Activated CD4-positive, alpha-beta T cell treated with anti-CD3 and anti-CD28 coated beads for 1 hour (primary cell): ENCODE results near the gene CFB.
A peak's percentile ranks its signal among the peaks of the same experiment; 100 is the strongest.
"Not testable (repeated sequence)": the region's sequence is repeated elsewhere in the genome, so short reads cannot be mapped to it uniquely, and the experiment has no call there.

Experiments used
- DNase-seq: peaks from one replicate; pipeline ENCODE4 v3.0.0-alpha.2; 2020

CFB gene

DNA sequence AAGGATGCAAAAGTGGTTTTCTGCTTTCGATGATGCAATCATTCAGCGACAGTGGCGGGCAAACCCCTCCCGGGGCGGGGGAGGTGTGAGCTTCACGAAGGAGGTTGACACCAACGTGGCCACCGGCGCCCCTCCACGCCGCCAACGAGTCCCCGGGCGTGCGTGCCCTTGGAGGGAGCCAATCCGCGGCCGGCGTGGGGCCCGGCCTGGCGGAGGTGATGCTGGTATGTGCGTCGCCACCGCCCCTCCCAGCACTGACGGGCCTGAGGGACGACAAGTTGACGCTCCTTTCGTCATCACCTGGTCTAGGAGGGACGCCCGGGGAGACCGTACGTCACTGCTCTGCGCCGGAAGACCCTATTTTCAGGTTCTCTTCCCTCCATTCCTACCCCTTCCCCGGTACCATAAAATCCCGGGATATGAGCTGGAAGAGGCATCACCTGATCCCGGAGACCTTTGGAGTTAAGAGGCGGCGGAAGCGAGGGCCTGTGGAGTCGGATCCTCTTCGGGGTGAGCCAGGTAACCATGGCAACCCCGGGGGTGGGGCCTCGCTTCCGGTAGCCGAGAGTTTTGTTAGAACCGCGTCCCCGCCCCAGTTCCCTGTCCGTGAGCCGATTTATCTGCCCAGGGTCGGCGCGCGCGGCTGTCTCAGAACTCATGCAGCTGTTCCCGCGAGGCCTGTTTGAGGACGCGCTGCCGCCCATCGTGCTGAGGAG is 26.3 kb downstream of the CFB start, which contains the start of gene DXO:
TSS of gene DXO (minus strand) at position 146 of the 716 bp plus-strand sequence. CDS start 463 bp downstream, outside the sequence.
- peak; percentile 94 for DNase-seq

DNA sequence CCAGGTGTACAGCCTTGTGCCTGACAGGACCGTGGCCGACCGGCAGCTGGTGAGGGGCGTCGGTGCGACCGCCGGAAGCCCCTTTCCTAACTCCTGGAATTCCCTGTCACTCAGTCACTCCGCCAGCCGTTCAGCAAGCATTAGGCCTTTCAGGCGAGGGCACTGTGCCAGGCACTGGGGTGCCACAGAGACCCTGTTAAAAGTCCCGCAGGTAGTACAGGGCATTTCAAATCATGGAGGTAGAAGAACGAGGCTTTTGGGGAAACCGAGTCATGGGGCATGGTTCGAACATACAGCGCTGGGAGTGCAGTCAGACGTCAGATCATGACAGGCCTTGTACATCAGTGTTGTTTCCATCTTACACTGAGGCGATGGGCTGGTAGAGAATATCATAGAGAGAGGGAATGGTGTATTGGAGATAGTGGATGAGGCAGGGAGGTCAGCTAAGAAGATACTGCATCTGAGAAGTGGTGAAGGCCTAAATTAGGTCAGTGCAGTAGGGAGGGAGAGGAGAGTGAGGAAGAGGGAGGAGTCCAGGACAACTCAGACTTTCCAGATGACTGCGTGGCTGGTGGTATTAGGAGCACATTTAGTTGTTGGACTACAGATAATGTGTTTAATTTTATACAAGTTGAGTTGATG is 26.9 kb downstream of the CFB start:
- DNase-seq, result no peak

DNA sequence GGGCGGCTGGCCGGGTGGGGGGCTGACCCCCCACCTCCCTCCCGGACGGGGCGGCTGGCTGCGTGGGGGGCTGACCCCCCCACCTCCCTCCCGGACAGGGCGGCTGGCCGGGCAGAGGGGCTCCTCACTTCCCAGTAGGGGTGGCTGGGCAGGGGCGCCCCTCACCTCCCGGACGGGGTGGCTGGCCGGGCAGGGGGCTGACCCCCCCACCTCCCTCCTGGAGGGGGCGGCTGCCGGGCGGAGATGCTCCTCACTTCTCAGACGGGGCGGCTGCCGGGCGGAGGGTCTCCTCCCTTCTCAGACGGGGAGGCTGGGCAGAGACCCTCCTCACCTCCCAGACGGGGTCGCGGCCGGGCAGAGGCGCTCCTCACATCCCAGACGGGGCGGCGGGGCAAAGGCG is 30.2 kb downstream of the CFB start:
- DNase-seq, result not testable (repeated sequence)

DNA sequence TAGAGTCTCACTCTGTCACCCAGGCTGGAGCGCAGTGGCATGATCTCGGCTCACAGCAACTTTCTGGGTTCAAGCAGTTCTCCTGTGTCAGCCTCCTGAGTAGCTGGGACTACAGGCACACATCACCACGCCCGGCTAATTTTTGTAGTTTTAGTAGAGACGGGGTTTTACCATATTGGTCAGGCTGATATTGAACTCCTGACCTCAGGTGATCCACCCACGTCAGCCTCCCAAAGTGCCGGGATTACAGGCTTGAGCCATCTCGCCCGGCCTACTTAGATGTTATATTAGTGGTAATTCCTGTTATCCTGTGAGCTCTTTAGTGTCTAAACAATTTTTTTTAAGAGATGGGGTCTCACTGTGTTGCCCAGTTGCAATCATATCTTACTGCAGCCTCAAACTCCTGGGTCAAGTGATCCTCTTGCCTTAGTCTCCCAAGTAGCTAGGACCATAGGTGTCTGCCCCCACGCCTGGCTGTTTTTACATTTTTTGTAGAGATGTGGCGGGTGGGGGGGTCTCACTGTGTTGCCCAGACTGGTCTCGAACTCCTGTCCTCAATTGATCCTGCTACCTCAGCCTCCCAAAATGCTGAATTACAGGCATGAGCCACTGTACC is 32.0 kb downstream of the CFB start:
- DNase-seq, result no peak

DNA sequence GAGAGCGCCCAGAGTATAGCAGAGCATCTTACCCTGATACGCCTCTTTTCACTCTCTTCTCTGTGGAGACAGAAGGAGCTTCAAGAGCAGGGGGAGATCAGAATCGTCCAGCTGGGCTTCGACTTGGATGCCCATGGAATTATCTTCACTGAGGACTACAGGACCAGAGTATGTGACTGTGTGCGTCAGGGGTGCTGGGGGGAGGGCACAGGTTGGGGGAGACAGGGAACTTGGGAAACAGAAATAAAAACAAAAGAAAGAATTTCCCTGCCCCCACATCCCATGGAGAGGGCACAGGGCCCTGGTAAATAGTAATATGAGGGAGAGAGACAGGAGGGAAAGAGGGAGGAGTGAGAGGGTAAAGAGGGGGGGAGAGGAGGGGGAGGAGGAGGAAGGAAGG is 32.9 kb downstream of the CFB start:
- DNase-seq, result no peak

DNA sequence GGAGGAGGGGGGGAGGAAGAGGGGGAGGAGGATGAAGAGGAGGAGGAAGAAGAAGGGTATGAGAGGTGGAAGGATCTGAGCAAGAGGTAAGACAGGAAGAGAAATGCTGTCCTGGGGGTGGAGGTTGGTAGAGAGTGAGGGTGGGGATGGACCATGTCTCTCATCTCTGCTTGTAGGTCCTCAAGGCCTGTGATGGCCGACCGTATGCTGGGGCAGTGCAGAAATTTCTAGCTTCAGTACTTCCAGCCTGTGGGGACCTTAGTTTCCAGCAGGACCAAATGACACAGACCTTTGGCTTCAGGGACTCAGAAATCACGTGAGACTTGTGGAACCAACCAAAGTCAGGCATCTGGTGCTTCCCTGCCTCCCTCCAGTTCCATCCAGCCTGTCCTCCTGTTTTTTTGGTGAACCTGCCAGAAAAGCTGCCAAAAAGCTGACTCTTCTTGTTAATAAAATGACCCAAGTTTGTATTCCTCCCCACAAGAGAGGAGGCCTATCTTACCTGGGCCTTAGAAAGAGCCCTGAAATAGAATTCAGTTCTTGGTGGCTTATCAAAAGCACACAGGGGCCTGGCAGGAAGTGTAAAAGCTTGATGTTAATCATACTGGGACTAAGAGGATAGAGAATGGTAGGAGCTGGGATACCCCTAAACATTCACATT is 33.5 kb downstream of the CFB start:
- no peak for DNase-seq

DNA sequence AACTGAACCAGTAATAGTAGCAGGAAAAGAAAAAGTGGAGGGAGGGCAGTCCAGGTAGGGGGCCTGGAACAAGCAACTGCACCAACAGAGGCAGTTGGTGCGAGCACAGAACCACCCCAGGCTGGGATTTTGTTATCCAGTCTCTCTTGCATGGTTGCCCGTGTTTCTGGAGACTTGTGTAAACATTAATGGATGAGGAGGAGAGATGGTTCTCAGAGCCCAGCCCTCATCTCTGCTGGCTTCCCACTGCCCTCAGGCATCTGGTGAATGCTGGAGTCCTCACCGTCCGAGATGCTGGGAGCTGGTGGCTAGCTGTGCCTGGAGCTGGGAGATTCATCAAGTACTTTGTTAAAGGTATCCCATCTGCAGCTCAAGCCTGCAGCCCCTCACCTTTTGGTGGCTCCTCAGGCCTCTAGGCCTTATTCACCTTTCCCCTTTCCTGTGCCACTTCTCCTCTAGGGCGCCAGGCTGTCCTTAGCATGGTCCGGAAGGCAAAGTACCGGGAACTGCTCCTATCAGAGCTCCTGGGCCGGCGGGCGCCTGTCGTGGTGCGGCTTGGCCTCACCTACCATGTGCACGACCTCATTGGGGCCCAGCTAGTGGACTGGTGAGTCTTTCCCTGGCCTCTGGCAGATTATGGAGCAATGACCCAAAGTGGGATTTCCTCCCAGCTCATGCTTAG is 34.4 kb downstream of the CFB start:
- DNase-seq, result not testable (repeated sequence)

DNA sequence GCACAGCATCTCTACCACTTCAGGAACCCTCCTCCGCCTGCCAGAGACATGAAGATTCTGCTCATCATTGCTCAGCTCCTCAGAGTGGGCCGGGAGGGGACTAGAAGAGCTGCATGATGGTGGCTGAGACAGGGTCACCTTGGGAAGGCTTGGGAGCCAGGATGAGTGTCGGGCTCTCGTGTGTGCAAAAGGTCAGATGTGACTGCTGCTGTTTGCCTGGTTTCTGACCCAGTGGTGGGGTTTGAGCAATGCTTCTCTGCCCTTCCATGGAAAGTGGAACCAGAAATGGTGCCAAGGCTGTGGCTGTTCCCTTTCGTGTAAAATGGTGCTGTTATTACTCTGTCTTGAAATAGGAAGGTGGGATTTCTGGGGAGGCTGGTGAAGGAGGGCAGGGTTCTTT is 35.1 kb downstream of the CFB start:
- not testable (repeated sequence) for DNase-seq

DNA sequence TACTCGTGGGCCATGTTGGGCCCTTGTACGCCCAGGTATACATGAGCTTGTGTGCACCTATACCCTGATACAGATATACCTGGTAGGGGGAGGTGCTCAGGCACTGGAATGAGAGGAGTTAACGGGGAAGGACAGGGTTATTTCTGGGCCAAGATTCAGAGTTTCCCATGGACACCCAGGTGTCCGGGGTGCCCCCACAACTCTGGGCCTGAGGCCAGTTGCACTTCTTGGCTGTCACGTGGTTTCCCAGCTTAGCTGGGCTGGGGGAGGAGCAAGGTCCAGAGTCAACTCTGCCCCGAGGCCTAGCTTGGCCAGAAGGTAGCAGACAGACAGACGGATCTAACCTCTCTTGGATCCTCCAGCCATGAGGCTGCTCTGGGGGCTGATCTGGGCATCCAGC is 35.8 kb downstream of the CFB start, which contains the start of gene C4A:
TSS of gene C4A (plus strand) at position 314 of the 400 bp plus-strand sequence. CDS start at position 365, 51 bp downstream.
- DNase-seq, result not testable (repeated sequence)

DNA sequence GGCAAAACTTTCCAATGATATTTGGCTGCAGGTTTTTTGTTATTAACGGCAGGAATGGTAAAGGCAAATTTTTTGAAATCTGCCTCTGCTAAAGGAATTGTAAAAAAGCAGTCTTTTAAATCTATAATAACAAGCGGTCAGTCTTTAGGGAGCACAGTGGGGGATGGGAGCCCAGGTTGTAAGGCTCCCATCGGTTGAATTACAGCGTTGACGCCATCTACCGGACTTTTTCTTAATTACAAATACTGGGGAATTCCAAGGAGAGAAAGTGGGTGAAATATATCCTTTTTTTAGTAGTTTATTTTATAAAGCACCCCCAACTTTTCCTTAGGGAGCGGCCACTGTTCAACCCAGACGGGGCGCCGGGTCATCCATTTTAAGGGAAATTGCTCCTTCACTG is 43.5 kb downstream of the CFB start:
- not testable (repeated sequence) for DNase-seq

DNA sequence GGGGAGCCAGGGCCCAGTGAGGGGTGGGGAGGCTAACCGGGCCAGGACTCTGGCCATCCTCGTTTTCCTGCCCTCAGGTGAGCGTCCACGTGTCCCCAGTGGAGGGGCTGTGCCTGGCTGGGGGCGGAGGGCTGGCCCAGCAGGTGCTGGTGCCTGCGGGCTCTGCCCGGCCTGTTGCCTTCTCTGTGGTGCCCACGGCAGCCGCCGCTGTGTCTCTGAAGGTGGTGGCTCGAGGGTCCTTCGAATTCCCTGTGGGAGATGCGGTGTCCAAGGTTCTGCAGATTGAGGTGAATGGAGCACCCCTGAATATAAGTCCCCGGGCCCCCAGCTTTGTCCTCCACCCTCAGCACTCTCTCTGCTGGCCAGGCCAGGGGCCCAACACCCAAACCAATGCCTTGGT is 48.5 kb downstream of the CFB start:
- DNase-seq, result not testable (repeated sequence)

DNA sequence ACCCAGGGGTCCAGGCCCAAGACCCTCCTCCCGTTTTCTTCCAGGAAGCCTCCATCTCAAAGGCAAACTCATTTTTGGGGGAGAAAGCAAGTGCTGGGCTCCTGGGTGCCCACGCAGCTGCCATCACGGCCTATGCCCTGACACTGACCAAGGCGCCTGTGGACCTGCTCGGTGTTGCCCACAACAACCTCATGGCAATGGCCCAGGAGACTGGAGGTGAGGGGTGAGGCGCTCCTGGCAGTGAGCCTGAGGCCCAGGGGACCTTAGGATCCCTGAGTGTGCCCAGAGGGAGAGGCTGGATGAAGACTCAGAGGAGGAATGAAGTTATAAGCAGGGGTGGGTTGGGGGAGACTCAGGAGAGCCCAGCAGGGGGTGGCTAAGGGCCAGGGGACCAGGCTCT is 50.5 kb downstream of the CFB start:
- DNase-seq, result not testable (repeated sequence)
